Inflammatory macrophage (primary cell): ENCODE data around the gene ALDH3A2.

ENCODE experiments used
- DNase-seq, 2 donors: peaks; one replicate each; pipeline ENCODE4 v3.0.0-alpha.2; 2020 to 2022

Gene ALDH3A2

DNA sequence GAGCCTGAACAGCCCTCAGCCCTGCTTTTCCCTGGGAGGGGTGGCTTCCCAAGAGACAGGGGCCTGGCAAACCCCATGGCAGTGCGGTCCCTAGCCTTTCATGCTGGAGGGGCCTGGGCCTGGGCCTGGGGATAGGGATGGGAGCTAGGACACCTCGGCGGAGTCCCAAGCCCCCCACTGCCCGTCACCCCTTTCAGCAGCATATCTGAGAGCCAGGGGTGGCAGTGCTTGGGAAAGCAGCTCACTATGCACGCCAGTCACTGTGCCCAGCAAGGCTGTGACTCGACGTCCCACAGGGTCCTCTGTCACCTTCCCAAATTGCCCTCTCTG, 68.4 kb downstream of the ALDH3A2 start:
- no peak for DNase-seq

GRCh38 chr17:19717411-19717908, 68.9 kb downstream of the ALDH3A2 start:
- DNase-seq: no peak

- no peak for DNase-seq
Observed at GRCh38 chr17:19718041-19718612, 69.6 kb downstream of the ALDH3A2 start.

DNA sequence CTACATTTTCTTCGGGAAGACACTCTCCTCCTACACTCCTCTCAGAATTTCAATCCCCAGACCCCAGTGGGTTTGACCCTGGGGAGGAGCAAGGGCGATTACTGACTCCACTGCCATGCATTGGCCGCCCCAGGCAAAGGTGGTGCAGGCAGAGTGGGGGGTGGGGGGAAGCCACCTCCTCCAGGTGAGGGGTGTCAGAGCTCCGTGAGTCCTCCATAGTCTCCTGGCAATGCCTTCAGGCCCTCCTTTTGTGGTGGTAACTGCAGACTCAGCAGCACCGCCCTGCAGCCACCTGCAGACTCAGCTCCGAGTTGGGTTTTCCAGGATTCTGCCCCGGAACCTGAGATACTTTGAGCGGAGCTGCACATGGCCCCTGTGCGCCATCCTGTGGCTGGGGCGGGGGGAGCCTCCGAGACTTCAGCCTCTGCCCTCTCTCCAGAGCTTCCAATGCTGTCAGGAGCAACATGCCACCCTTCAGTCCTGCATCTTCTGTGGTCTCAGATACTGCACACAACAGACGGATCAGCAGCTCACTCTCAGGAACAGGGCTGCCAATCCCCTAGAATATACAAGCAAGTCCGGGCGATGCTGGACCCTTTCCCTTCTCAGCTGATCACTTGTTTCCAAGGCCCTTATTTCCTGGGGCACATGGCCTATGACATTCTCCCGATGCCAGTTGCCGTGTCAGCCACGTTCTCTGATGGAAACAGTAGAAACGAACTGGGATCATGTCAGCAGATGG, 70.2 kb downstream of the ALDH3A2 start:
- DNase-seq: no peak

DNA sequence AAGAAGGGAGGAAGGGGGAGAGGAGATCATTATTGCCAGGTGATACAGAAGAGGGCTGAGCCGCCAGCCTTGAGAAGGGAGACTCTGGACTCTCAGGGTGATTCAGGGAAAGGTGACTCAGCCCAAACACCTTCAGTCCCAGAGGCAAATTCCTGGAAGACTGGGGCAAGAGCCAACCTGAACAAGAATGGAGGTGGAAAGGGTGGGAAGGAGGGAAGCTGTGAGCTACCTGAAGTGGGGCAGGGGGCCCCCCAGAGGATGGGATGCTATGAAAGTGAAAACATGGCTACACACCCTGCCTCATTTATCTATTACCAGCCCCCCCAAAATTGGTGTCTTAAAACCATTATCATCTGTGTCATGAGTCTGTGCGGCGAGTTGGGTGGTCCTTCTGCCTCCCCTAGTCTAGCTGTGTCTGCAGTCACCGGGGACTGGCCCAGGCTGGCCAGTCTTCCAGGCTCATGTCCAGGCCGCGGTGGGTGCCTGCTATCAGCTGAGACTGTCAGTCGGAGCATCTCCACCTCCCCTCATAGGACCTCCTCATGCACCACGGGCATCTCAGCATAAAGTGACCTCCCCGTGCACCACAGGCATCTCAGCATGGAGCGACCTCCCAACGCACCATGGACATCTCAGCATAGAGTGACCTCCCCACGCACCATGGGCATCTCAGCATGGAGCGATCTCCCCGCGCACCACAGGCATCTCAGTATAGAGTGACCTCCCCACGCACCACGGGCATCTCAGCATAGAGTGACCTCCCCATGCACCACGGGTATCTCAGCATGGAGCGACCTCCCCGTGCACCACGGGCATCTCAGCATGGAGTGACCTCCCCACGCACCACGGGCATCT, 71.0 kb downstream of the ALDH3A2 start:
- no peak for DNase-seq

- DNase-seq: no peak
Observed at GRCh38 chr17:19720210-19720475, 71.6 kb downstream of the ALDH3A2 start.

DNA sequence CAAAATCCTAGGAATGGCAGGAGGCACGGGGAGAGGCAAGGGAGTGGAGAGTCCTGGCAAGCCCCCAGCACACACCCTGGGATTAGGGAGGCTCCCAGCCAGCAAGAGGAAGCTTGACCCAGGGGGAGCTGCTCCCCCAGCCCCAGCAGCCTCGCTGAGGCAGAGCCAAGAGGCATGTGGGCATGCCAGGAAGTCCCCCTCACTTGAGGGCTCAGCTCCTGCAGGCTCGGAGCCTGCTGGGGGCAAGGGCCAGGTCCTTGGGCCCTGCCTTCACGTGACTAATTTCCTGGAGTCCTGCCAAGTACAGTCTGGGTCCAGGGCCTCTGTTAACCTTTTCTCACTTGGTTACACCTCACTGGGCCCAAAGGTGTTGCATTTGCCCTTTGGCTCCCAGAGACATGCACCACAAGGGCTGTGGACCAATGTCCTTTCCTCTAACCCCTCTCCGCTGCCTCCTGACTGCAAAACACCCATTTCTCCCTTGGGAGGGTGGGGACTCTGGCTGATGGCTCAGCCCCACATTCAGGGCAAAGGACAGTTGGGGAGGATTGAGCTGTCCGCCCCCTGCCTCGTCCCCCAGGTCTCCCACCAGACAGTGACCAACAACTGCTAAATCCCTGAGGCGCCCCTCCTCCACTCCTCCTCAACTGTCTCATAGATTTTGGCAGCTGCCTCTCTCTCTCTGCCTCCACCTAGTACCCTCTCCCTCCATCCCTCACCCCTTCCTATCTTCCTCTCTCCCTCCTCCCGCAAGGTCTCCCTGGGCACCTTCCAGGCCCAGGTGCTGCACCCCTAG, 72.3 kb downstream of the ALDH3A2 start:
- DNase-seq: no peak

DNA sequence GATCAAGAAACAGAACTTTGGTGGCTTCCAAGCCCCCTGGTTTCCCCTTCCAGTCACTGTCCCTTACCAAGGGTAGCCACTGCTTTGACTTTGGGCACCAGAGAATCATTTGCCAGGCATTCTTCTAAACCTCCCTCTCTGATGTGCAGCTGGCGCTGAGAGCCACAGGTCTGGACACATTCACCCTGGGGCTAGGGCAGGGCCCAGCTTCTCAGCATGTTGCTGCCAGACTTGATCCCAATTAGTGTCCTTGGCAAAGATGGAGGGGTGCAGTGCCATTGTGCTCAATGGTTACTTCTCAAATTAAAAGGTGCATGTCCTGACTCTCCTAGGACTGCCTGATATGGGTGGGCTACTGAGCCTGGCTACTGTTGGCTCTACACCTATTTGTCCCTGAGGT, 75.4 kb downstream of the ALDH3A2 start:
- DNase-seq: no peak

DNA sequence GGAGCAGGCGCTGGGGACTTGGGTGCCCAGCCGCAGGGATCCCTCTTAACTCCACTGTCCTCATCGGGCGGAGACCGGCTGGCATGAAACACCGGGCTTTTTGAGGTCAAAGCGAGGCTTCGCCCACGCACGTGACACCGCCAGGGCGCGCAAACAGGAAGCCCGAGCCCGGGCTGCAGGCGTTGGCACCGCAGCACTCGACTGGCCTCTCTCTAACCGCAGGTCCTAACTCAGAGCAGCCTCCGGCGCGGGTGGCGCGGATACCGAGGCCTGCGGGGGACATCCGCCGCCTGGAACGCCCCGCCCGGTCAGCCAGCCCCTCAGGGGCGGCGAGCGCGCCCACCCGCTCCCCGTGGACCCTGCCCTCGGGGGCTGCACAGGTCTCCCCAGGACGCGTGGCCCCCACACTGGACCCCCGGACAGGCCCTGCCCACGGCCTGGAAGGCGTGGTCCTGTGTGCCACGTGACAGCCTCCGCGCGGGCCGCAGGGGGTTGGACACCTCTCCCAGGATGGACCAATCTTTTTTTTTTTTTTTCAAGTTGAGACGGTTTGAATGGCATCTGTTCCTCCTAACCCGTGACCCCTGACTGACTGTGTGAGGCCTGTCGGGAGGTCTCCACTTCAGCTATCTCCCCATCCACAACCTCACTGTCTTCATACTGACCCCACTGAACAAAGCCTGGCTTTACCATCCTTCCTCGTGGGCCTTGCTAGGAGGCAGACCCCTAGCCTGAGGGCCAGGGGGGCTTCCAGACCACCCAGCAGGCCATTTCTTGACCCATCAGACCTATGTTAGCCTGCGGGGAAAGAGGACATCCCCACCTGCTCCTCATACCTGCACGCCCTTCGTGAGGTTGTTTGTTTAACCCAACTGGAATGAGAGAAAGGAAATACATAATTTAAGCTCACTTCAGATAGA, 76.2 kb downstream of the ALDH3A2 start:
- DNase-seq: peak; percentile 94

DNA sequence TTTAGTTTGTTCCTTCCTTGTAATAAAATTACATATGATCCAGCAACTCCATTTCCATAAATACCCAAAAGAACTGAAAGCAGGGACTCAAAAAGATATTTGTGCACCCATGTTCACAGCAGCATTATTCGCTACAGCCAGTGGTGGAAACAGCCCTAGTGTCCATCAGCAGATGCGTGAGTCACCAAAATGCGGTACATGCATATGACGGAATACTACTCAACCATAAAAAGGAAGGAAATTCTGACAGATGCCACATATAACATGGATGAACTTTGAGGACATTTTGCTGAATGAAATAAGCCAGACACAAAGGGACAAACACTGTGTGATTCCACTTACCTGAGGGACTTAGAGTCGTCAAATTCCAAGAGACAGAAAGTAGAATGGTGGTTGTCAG, 76.9 kb downstream of the ALDH3A2 start:
- peak; percentile 89 to 91 for DNase-seq

DNA sequence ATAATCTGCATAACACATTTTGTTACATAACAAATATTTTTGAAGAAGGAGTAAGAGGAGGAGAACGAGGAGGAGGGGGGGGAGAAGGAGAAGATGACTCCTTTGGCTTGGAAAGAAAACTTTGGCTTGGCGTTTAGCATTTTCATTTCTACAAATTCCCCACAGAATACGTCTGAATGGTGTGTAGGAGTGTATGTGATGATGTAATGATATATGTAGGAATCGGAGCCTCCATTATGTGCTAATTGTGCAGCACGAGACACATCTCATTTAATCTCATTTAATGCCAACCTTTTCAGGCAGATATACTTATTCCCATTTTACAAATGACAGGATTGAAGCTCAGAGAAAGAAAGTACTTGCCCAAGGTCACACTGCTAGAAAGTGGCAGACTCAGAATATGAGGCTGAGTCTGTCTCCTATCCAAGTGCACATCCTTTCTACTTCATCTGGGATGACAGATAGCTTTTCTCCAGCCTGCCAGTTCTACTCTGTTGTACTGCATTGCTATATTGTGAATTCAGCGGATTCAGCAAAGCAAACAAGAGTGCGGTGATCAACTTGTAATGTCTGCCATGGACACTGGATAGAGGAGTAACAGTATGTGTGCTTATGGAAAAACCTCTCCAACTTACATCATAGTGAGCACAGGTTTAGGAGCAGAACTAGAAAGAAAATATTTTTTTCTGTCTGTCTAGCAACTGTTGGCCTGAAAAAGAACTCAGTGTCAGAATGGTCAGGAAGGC, 78.3 kb downstream of the ALDH3A2 start:
- peak; percentile 50 to 56 for DNase-seq
